ENCODE data around the gene SFTPB. TPM values are rescaled to one million over a fixed set of nuclear protein-coding genes. Genes with fewer than 3 reads are reported as not detected.
"Not testable (repeated sequence)": the region's sequence is repeated elsewhere in the genome, so short reads cannot be mapped to it uniquely, and the experiment has no call there.

SFTPB gene
- polyA plus RNA-seq, 2 donors: 0.77 to 1.9 TPM

GRCh38 chr2:85680707-85681371, 12.8 kb upstream of the SFTPB start:
- H3K27ac ChIP-seq (ENCODE audit: low read depth in 2 of 2, low read length in 1 of 2): no peak overlapping the region

GRCh38 chr2:85678794-85679672, 11.0 kb upstream of the SFTPB start:
- WGBS, 2 donors: 18 to 19% methylated on average over 23 to 25 of the region's 25 CpGs
- H3K4me1 ChIP-seq (ENCODE audit: control insufficient read depth in 2 of 2, insufficient read depth in 2 of 2, low read length in 1 of 2): peaks cover 0 to 2% of the 10 kb centered on the region in 2 donors
- H3K9me3 ChIP-seq (ENCODE audit: control insufficient read depth in 2 of 2, insufficient read depth in 1 of 2, low read depth in 1 of 2, low read length in 1 of 2): no peaks in the 10 kb centered on the region
- no peak overlapping the region for H3K27ac ChIP-seq (ENCODE audit: low read depth in 2 of 2, low read length in 1 of 2)
- H3K27me3 ChIP-seq (ENCODE audit: control insufficient read depth in 1 of 2, insufficient read depth in 2 of 2, low read length in 2 of 2): no peaks in the 10 kb centered on the region
- no peak overlapping the region for H3K4me3 ChIP-seq (ENCODE audit: low read depth in 1 of 2, low read length in 2 of 2)
- H3K36me3 ChIP-seq (ENCODE audit: control insufficient read depth in 2 of 2, insufficient read depth in 2 of 2, low read length in 1 of 2): no peaks in the 10 kb centered on the region

More at GRCh38 chr2:85680707-85681371, 12.8 kb upstream of the SFTPB start:
- H3K27me3 ChIP-seq (ENCODE audit: control insufficient read depth in 1 of 2, insufficient read depth in 2 of 2, low read length in 2 of 2): no peaks in the 10 kb centered on the region
- H3K36me3 ChIP-seq (ENCODE audit: control insufficient read depth in 2 of 2, insufficient read depth in 2 of 2, low read length in 1 of 2): no peaks in the 10 kb centered on the region
- H3K9me3 ChIP-seq (ENCODE audit: control insufficient read depth in 2 of 2, insufficient read depth in 1 of 2, low read depth in 1 of 2, low read length in 1 of 2): no peaks in the 10 kb centered on the region
- H3K4me3 ChIP-seq (ENCODE audit: low read depth in 1 of 2, low read length in 2 of 2): no peak overlapping the region
- WGBS, 2 donors: 77 to 80% methylated on average over 2 of the region's 2 CpGs
- peaks cover 0 to 2% of the 10 kb centered on the region in 2 donors for H3K4me1 ChIP-seq (ENCODE audit: control insufficient read depth in 2 of 2, insufficient read depth in 2 of 2, low read length in 1 of 2)

- Histone ChIP-seq H3K27ac (ENCODE audit: low read depth in 2 of 2, low read length in 1 of 2) (no peak overlapping the region), H3K9me3 (ENCODE audit: control insufficient read depth in 2 of 2, insufficient read depth in 1 of 2, low read depth in 1 of 2, low read length in 1 of 2) (no peaks in the 10 kb centered on the region), H3K4me3 (ENCODE audit: low read depth in 1 of 2, low read length in 2 of 2) (no peak overlapping the region), H3K36me3 (ENCODE audit: control insufficient read depth in 2 of 2, insufficient read depth in 2 of 2, low read length in 1 of 2) (no peaks in the 10 kb centered on the region), H3K4me1 (ENCODE audit: control insufficient read depth in 2 of 2, insufficient read depth in 2 of 2, low read length in 1 of 2) (peaks cover 0 to 2% of the 10 kb centered on the region in 2 donors), H3K27me3 (ENCODE audit: control insufficient read depth in 1 of 2, insufficient read depth in 2 of 2, low read length in 2 of 2) (no peaks in the 10 kb centered on the region)
- 71 to 79% methylated on average over 3 of the region's 3 CpGs for WGBS, 2 donors
These were observed 10.4 kb upstream of the SFTPB start for GRCh38 chr2:85678377-85678776.

- no peaks in the 10 kb centered on the region for H3K36me3 ChIP-seq (ENCODE audit: control insufficient read depth in 2 of 2, insufficient read depth in 2 of 2, low read length in 1 of 2)
- H3K9me3 ChIP-seq (ENCODE audit: control insufficient read depth in 2 of 2, insufficient read depth in 1 of 2, low read depth in 1 of 2, low read length in 1 of 2): no peaks in the 10 kb centered on the region
- no peaks in the 10 kb centered on the region for H3K27me3 ChIP-seq (ENCODE audit: control insufficient read depth in 1 of 2, insufficient read depth in 2 of 2, low read length in 2 of 2)
- no peak overlapping the region for H3K4me3 ChIP-seq (ENCODE audit: low read depth in 1 of 2, low read length in 2 of 2)
- 78 to 82% methylated on average over 6 of the region's 6 CpGs for WGBS, 2 donors
- H3K27ac ChIP-seq (ENCODE audit: low read depth in 2 of 2, low read length in 1 of 2): no peak overlapping the region
- peaks cover 0 to 2% of the 10 kb centered on the region in 2 donors for H3K4me1 ChIP-seq (ENCODE audit: control insufficient read depth in 2 of 2, insufficient read depth in 2 of 2, low read length in 1 of 2)
These were observed 8.0 kb upstream of the SFTPB start for GRCh38 chr2:85675866-85676548.

- H3K36me3 ChIP-seq (ENCODE audit: control insufficient read depth in 2 of 2, insufficient read depth in 2 of 2, low read length in 1 of 2): no peaks in the 10 kb centered on the region
- H3K4me1 ChIP-seq (ENCODE audit: control insufficient read depth in 2 of 2, insufficient read depth in 2 of 2, low read length in 1 of 2): peaks cover 0 to 2% of the 10 kb centered on the region in 2 donors
- no peak overlapping the region for H3K27ac ChIP-seq (ENCODE audit: low read depth in 2 of 2, low read length in 1 of 2)
- 87 to 91% methylated on average over 6 of the region's 6 CpGs for WGBS, 2 donors
- no peak overlapping the region for H3K4me3 ChIP-seq (ENCODE audit: low read depth in 1 of 2, low read length in 2 of 2)
- no peaks in the 10 kb centered on the region for H3K9me3 ChIP-seq (ENCODE audit: control insufficient read depth in 2 of 2, insufficient read depth in 1 of 2, low read depth in 1 of 2, low read length in 1 of 2)
- H3K27me3 ChIP-seq (ENCODE audit: control insufficient read depth in 1 of 2, insufficient read depth in 2 of 2, low read length in 2 of 2): no peaks in the 10 kb centered on the region
These were observed 7.4 kb upstream of the SFTPB start for GRCh38 chr2:85675427-85675826.

- H3K4me1 ChIP-seq (ENCODE audit: control insufficient read depth in 2 of 2, insufficient read depth in 2 of 2, low read length in 1 of 2): peaks cover 0 to 2% of the 10 kb centered on the region in 2 donors
- WGBS, 2 donors: 85 to 87% methylated on average over 2 of the region's 2 CpGs
- no peak overlapping the region for H3K27ac ChIP-seq (ENCODE audit: low read depth in 2 of 2, low read length in 1 of 2)
- no peak overlapping the region for H3K4me3 ChIP-seq (ENCODE audit: low read depth in 1 of 2, low read length in 2 of 2)
- no peaks in the 10 kb centered on the region for H3K9me3 ChIP-seq (ENCODE audit: control insufficient read depth in 2 of 2, insufficient read depth in 1 of 2, low read depth in 1 of 2, low read length in 1 of 2)
- H3K27me3 ChIP-seq (ENCODE audit: control insufficient read depth in 1 of 2, insufficient read depth in 2 of 2, low read length in 2 of 2): no peaks in the 10 kb centered on the region
- H3K36me3 ChIP-seq (ENCODE audit: control insufficient read depth in 2 of 2, insufficient read depth in 2 of 2, low read length in 1 of 2): no peaks in the 10 kb centered on the region
These were observed 6.4 kb upstream of the SFTPB start for GRCh38 chr2:85674417-85674816.

GRCh38 chr2:85673716-85674375, 5.8 kb upstream of the SFTPB start:
- Histone ChIP-seq H3K27me3 (ENCODE audit: control insufficient read depth in 1 of 2, insufficient read depth in 2 of 2, low read length in 2 of 2) (no peaks in the 10 kb centered on the region), H3K9me3 (ENCODE audit: control insufficient read depth in 2 of 2, insufficient read depth in 1 of 2, low read depth in 1 of 2, low read length in 1 of 2) (no peaks in the 10 kb centered on the region), H3K4me3 (ENCODE audit: low read depth in 1 of 2, low read length in 2 of 2) (no peak overlapping the region), H3K27ac (ENCODE audit: low read depth in 2 of 2, low read length in 1 of 2) (no peak overlapping the region), H3K4me1 (ENCODE audit: control insufficient read depth in 2 of 2, insufficient read depth in 2 of 2, low read length in 1 of 2) (no peaks in the 10 kb centered on the region), H3K36me3 (ENCODE audit: control insufficient read depth in 2 of 2, insufficient read depth in 2 of 2, low read length in 1 of 2) (no peaks in the 10 kb centered on the region)
- 81 to 85% methylated on average over 11 of the region's 11 CpGs for WGBS, 2 donors

- H3K27me3 ChIP-seq (ENCODE audit: control insufficient read depth in 1 of 2, insufficient read depth in 2 of 2, low read length in 2 of 2): no peaks in the 10 kb centered on the region
- H3K4me1 ChIP-seq (ENCODE audit: control insufficient read depth in 2 of 2, insufficient read depth in 2 of 2, low read length in 1 of 2): no peaks in the 10 kb centered on the region
- H3K4me3 ChIP-seq (ENCODE audit: low read depth in 1 of 2, low read length in 2 of 2): no peak overlapping the region
- 72 to 73% methylated on average over 9 of the region's 9 CpGs for WGBS, 2 donors
- H3K36me3 ChIP-seq (ENCODE audit: control insufficient read depth in 2 of 2, insufficient read depth in 2 of 2, low read length in 1 of 2): no peaks in the 10 kb centered on the region
- H3K27ac ChIP-seq (ENCODE audit: low read depth in 2 of 2, low read length in 1 of 2): no peak overlapping the region
- H3K9me3 ChIP-seq (ENCODE audit: control insufficient read depth in 2 of 2, insufficient read depth in 1 of 2, low read depth in 1 of 2, low read length in 1 of 2): no peaks in the 10 kb centered on the region
These were observed 4.5 kb upstream of the SFTPB start for GRCh38 chr2:85672456-85672855.

GRCh38 chr2:85670416-85670815, 2.4 kb upstream of the SFTPB start:
- H3K27ac ChIP-seq (ENCODE audit: low read depth in 2 of 2, low read length in 1 of 2); H3K9me3 ChIP-seq (ENCODE audit: control insufficient read depth in 2 of 2, insufficient read depth in 1 of 2, low read depth in 1 of 2, low read length in 1 of 2); H3K4me1 ChIP-seq (ENCODE audit: control insufficient read depth in 2 of 2, insufficient read depth in 2 of 2, low read length in 1 of 2); H3K27me3 ChIP-seq (ENCODE audit: control insufficient read depth in 1 of 2, insufficient read depth in 2 of 2, low read length in 2 of 2); H3K36me3 ChIP-seq (ENCODE audit: control insufficient read depth in 2 of 2, insufficient read depth in 2 of 2, low read length in 1 of 2); H3K4me3 ChIP-seq (ENCODE audit: low read depth in 1 of 2, low read length in 2 of 2): not testable (repeated sequence)
- 87 to 92% methylated on average over 13 of the region's 13 CpGs for WGBS, 2 donors
